ENCODE data around the gene MAPK10.

The MAPK10 gene

GRCh38 chr4:86306816-86307215 lies 53.0 kb downstream of the MAPK10 start:
- Histone ChIP-seq H3K4me3 (ENCODE audit: low read depth in 1 of 2, low read length in 2 of 2) (no peak overlapping the region), H3K36me3 (ENCODE audit: control insufficient read depth in 1 of 2, insufficient read depth in 2 of 2, low read length in 2 of 2) (no peaks in the 10 kb centered on the region), H3K27me3 (ENCODE audit: low read depth, low read length) (no peaks in the 10 kb centered on the region), H3K9me3 (ENCODE audit: control insufficient read depth in 1 of 2, low read length in 2 of 2) (no peaks in the 10 kb centered on the region), H3K4me1 (ENCODE audit: control insufficient read depth in 1 of 2, insufficient read depth in 2 of 2, low read length in 2 of 2) (peaks cover 0 to 26% of the 10 kb centered on the region in 2 donors), H3K27ac (ENCODE audit: low read length) (no peak overlapping the region)

- Histone ChIP-seq H3K36me3 (ENCODE audit: control insufficient read depth in 1 of 2, insufficient read depth in 2 of 2, low read length in 2 of 2) (no peaks in the 10 kb centered on the region), H3K4me1 (ENCODE audit: control insufficient read depth in 1 of 2, insufficient read depth in 2 of 2, low read length in 2 of 2) (peaks cover 0 to 24% of the 10 kb centered on the region in 2 donors), H3K9me3 (ENCODE audit: control insufficient read depth in 1 of 2, low read length in 2 of 2) (no peaks in the 10 kb centered on the region), H3K27me3 (ENCODE audit: low read depth, low read length) (no peaks in the 10 kb centered on the region), H3K4me3 (ENCODE audit: low read depth in 1 of 2, low read length in 2 of 2) (no peak overlapping the region), H3K27ac (ENCODE audit: low read length) (peak overlapping the region; percentile 25)
Measured at GRCh38 chr4:86302830-86303229, 57.0 kb downstream of the MAPK10 start.

- Histone ChIP-seq H3K27me3 (ENCODE audit: low read depth, low read length) (no peaks in the 10 kb centered on the region), H3K36me3 (ENCODE audit: control insufficient read depth in 1 of 2, insufficient read depth in 2 of 2, low read length in 2 of 2) (no peaks in the 10 kb centered on the region), H3K9me3 (ENCODE audit: control insufficient read depth in 1 of 2, low read length in 2 of 2) (no peaks in the 10 kb centered on the region), H3K27ac (ENCODE audit: low read length) (no peak overlapping the region), H3K4me1 (ENCODE audit: control insufficient read depth in 1 of 2, insufficient read depth in 2 of 2, low read length in 2 of 2) (peaks cover 0 to 23% of the 10 kb centered on the region in 2 donors), H3K4me3 (ENCODE audit: low read depth in 1 of 2, low read length in 2 of 2) (no peak overlapping the region)
Measured at GRCh38 chr4:86302251-86302650, 57.6 kb downstream of the MAPK10 start.

- H3K27me3 ChIP-seq (ENCODE audit: low read depth, low read length): no peaks in the 10 kb centered on the region
- no peak overlapping the region for H3K4me3 ChIP-seq (ENCODE audit: low read depth in 1 of 2, low read length in 2 of 2)
- H3K4me1 ChIP-seq (ENCODE audit: control insufficient read depth in 1 of 2, insufficient read depth in 2 of 2, low read length in 2 of 2): peaks cover 0 to 14% of the 10 kb centered on the region in 2 donors
- no peaks in the 10 kb centered on the region for H3K9me3 ChIP-seq (ENCODE audit: control insufficient read depth in 1 of 2, low read length in 2 of 2)
- no peak overlapping the region for H3K27ac ChIP-seq (ENCODE audit: low read length)
- H3K36me3 ChIP-seq (ENCODE audit: control insufficient read depth in 1 of 2, insufficient read depth in 2 of 2, low read length in 2 of 2): no peaks in the 10 kb centered on the region
Measured at GRCh38 chr4:86300516-86300915, 59.3 kb downstream of the MAPK10 start.

GRCh38 chr4:86296865-86297264 lies 63.0 kb downstream of the MAPK10 start:
- H3K27me3 ChIP-seq (ENCODE audit: low read depth, low read length): no peaks in the 10 kb centered on the region
- H3K4me3 ChIP-seq (ENCODE audit: low read depth in 1 of 2, low read length in 2 of 2): no peak overlapping the region
- H3K4me1 ChIP-seq (ENCODE audit: control insufficient read depth in 1 of 2, insufficient read depth in 2 of 2, low read length in 2 of 2): peaks cover 0 to 5% of the 10 kb centered on the region in 2 donors
- no peaks in the 10 kb centered on the region for H3K36me3 ChIP-seq (ENCODE audit: control insufficient read depth in 1 of 2, insufficient read depth in 2 of 2, low read length in 2 of 2)
- H3K9me3 ChIP-seq (ENCODE audit: control insufficient read depth in 1 of 2, low read length in 2 of 2): no peaks in the 10 kb centered on the region
- no peak overlapping the region for H3K27ac ChIP-seq (ENCODE audit: low read length)

GRCh38 chr4:86294883-86295282 lies 65.0 kb downstream of the MAPK10 start:
- H3K36me3 ChIP-seq (ENCODE audit: control insufficient read depth in 1 of 2, insufficient read depth in 2 of 2, low read length in 2 of 2): no peaks in the 10 kb centered on the region
- H3K9me3 ChIP-seq (ENCODE audit: control insufficient read depth in 1 of 2, low read length in 2 of 2): no peaks in the 10 kb centered on the region
- H3K4me3 ChIP-seq (ENCODE audit: low read depth in 1 of 2, low read length in 2 of 2): no peak overlapping the region
- no peaks in the 10 kb centered on the region for H3K27me3 ChIP-seq (ENCODE audit: low read depth, low read length)
- H3K27ac ChIP-seq (ENCODE audit: low read length): no peak overlapping the region
- H3K4me1 ChIP-seq (ENCODE audit: control insufficient read depth in 1 of 2, insufficient read depth in 2 of 2, low read length in 2 of 2): no peaks in the 10 kb centered on the region

GRCh38 chr4:86291180-86291579 lies 68.7 kb downstream of the MAPK10 start:
- no peaks in the 10 kb centered on the region for H3K36me3 ChIP-seq (ENCODE audit: control insufficient read depth in 1 of 2, insufficient read depth in 2 of 2, low read length in 2 of 2)
- H3K4me3 ChIP-seq (ENCODE audit: low read depth in 1 of 2, low read length in 2 of 2): no peak overlapping the region
- no peaks in the 10 kb centered on the region for H3K27me3 ChIP-seq (ENCODE audit: low read depth, low read length)
- H3K4me1 ChIP-seq (ENCODE audit: control insufficient read depth in 1 of 2, insufficient read depth in 2 of 2, low read length in 2 of 2): peaks cover 0 to 8% of the 10 kb centered on the region in 2 donors
- H3K27ac ChIP-seq (ENCODE audit: low read length): no peak overlapping the region
- no peaks in the 10 kb centered on the region for H3K9me3 ChIP-seq (ENCODE audit: control insufficient read depth in 1 of 2, low read length in 2 of 2)

GRCh38 chr4:86286726-86287125 lies 73.1 kb downstream of the MAPK10 start:
- H3K4me3 ChIP-seq (ENCODE audit: low read depth in 1 of 2, low read length in 2 of 2): no peak overlapping the region
- no peaks in the 10 kb centered on the region for H3K9me3 ChIP-seq (ENCODE audit: control insufficient read depth in 1 of 2, low read length in 2 of 2)
- H3K27ac ChIP-seq (ENCODE audit: low read length): no peak overlapping the region
- peaks cover 0 to 8% of the 10 kb centered on the region in 2 donors for H3K4me1 ChIP-seq (ENCODE audit: control insufficient read depth in 1 of 2, insufficient read depth in 2 of 2, low read length in 2 of 2)
- H3K36me3 ChIP-seq (ENCODE audit: control insufficient read depth in 1 of 2, insufficient read depth in 2 of 2, low read length in 2 of 2): no peaks in the 10 kb centered on the region
- no peaks in the 10 kb centered on the region for H3K27me3 ChIP-seq (ENCODE audit: low read depth, low read length)

GRCh38 chr4:86283371-86283770 lies 76.5 kb downstream of the MAPK10 start:
- Histone ChIP-seq H3K9me3 (ENCODE audit: control insufficient read depth in 1 of 2, low read length in 2 of 2) (no peaks in the 10 kb centered on the region), H3K4me1 (ENCODE audit: control insufficient read depth in 1 of 2, insufficient read depth in 2 of 2, low read length in 2 of 2) (peaks cover 0 to 8% of the 10 kb centered on the region in 2 donors), H3K27me3 (ENCODE audit: low read depth, low read length) (no peaks in the 10 kb centered on the region), H3K36me3 (ENCODE audit: control insufficient read depth in 1 of 2, insufficient read depth in 2 of 2, low read length in 2 of 2) (no peaks in the 10 kb centered on the region), H3K27ac (ENCODE audit: low read length) (no peak overlapping the region), H3K4me3 (ENCODE audit: low read depth in 1 of 2, low read length in 2 of 2) (no peak overlapping the region)

GRCh38 chr4:86280246-86280645 lies 79.6 kb downstream of the MAPK10 start:
- Histone ChIP-seq H3K4me1 (ENCODE audit: control insufficient read depth in 1 of 2, insufficient read depth in 2 of 2, low read length in 2 of 2) (no peaks in the 10 kb centered on the region), H3K27me3 (ENCODE audit: low read depth, low read length) (no peaks in the 10 kb centered on the region), H3K27ac (ENCODE audit: low read length) (no peak overlapping the region), H3K9me3 (ENCODE audit: control insufficient read depth in 1 of 2, low read length in 2 of 2) (no peaks in the 10 kb centered on the region), H3K4me3 (ENCODE audit: low read depth in 1 of 2, low read length in 2 of 2) (no peak overlapping the region), H3K36me3 (ENCODE audit: control insufficient read depth in 1 of 2, insufficient read depth in 2 of 2, low read length in 2 of 2) (no peaks in the 10 kb centered on the region)

GRCh38 chr4:86279293-86279960 lies 80.4 kb downstream of the MAPK10 start:
- Histone ChIP-seq H3K9me3 (ENCODE audit: control insufficient read depth in 1 of 2, low read length in 2 of 2) (no peaks in the 10 kb centered on the region), H3K27ac (ENCODE audit: low read length) (no peak overlapping the region), H3K27me3 (ENCODE audit: low read depth, low read length) (no peaks in the 10 kb centered on the region), H3K4me3 (ENCODE audit: low read depth in 1 of 2, low read length in 2 of 2) (no peak overlapping the region), H3K36me3 (ENCODE audit: control insufficient read depth in 1 of 2, insufficient read depth in 2 of 2, low read length in 2 of 2) (no peaks in the 10 kb centered on the region), H3K4me1 (ENCODE audit: control insufficient read depth in 1 of 2, insufficient read depth in 2 of 2, low read length in 2 of 2) (no peaks in the 10 kb centered on the region)

GRCh38 chr4:86278126-86278525 lies 81.7 kb downstream of the MAPK10 start:
- Histone ChIP-seq H3K27me3 (ENCODE audit: low read depth, low read length) (no peaks in the 10 kb centered on the region), H3K27ac (ENCODE audit: low read length) (no peak overlapping the region), H3K4me1 (ENCODE audit: control insufficient read depth in 1 of 2, insufficient read depth in 2 of 2, low read length in 2 of 2) (no peaks in the 10 kb centered on the region), H3K36me3 (ENCODE audit: control insufficient read depth in 1 of 2, insufficient read depth in 2 of 2, low read length in 2 of 2) (no peaks in the 10 kb centered on the region), H3K4me3 (ENCODE audit: low read depth in 1 of 2, low read length in 2 of 2) (no peak overlapping the region), H3K9me3 (ENCODE audit: control insufficient read depth in 1 of 2, low read length in 2 of 2) (no peaks in the 10 kb centered on the region)

Measured in muscle layer of duodenum (tissue), 2 donors.